GM18508 (cell line): ENCODE data around the gene RAPGEF6.
"Not testable (repeated sequence)": the region's sequence is repeated elsewhere in the genome, so short reads cannot be mapped to it uniquely, and the experiment has no call there.

Source experiments
- ATAC-seq: cut with Tn5 transposase; IDR thresholded peaks from one replicate; pipeline ENCODE4 v1.9.1; 2021; ENCODE audit warnings: moderate number of reproducible peaks; ENCODE audit not compliant: insufficient read depth, unreplicated experiment

The RAPGEF6 gene

DNA sequence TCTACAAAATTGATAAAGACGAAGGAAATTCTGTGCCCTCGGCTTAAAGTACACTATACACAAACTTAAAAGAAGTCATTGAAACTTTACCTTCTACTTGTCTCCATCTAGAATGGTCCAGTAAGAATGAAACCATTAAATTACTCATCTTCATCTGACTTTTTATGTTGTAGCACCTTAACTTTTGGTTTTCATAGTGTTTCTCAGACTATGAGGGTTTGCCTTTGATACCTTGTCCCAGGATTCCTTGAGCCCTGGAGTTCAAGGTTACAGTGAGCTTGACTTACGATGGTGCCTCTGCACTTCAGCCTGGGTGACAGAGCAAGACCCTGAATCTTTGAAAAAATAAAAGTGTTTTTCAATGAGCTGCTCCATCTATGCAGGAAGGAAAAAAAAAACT, 239.0 kb downstream of the RAPGEF6 start:
- peak; percentile 90 for ATAC-seq

DNA sequence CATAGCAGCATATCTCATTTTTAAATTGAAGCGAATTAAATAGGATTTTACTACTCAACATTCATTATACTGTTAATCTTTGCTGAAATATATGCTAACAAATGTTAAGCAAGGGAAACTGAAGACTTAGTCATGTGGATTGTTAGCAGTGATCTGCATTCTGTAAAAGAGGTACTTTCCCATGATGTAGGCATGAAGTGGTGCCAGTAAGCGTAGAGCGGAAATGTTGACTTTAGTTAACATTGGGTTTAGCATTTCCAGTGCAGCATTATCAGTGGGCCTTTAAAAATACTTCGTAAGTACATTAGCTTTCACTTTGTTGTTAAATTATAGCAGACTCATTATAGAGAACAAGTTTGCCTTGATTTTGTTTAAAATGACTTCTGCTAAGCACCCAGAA, 240.9 kb downstream of the RAPGEF6 start:
- peak; percentile 61 for ATAC-seq

DNA sequence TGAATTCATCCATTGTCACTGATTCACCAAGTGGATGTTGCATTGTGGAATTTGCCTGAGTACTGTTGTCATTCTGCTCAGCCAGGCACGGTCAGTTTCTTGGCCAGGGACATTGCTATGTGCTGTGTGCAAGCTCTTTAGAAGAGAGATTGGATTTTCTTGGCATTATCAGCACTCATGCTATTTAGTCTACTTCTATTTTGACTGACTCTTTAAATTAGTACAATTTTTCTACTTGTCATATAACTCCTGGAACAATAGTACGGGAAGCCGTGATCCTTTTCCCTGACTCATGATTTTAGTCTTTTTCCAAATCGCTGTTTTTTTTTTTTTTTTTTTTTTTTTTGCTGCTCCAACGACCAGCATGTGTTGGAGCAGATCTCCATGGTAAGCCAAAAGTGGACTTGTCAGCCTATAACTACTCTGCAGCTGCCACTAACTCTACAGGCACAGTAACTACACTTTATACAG, 241.5 kb downstream of the RAPGEF6 start:
- ATAC-seq = no peak

DNA sequence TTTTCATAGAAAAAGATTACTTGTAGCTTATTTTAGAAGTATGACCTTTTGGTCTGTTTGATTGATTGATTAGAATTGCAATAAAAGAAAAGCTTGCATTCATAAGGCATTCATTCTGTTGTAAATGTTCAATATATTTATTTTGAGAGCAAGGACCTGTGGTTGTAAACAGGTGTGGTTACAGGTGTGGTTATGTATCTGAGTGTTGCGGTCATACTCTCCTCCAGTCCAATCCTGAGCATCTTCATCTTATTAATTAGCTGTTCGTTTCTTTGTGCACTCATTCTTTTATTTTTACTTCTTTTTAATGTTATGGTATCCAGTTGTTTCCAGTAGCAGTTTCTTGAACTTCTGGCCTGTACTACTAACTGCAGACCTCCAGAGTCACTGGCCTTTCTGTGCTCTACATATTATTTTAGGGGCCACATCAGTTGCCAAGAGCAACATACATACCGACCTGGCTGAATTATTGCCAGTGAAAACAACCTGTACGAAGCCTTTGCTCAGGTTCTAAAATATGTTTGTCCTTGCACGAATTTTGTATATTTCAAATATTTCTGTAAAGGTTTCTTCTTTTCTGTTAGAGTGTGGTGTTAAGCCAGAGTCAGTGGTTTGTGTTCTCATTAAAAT, 242.4 kb downstream of the RAPGEF6 start:
- no peak for ATAC-seq

DNA sequence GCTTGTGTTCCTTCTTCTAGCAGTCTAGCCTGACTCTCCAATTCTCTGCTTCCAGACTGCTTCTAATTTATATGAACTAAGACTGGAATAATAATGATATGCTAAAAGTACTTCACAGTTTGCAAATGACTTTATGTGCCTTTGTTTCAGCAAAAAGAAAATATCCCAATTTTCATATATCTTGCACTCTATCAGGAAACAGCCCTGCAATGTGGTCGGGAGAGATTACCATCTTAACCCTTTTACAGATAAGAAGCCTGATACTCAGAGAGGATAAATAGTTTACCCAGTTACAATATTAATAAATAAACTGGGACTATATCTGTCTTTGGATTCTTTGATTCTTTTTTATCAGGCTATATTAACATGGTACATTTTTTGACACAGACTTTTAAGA, 245.2 kb downstream of the RAPGEF6 start:
- no peak for ATAC-seq

DNA sequence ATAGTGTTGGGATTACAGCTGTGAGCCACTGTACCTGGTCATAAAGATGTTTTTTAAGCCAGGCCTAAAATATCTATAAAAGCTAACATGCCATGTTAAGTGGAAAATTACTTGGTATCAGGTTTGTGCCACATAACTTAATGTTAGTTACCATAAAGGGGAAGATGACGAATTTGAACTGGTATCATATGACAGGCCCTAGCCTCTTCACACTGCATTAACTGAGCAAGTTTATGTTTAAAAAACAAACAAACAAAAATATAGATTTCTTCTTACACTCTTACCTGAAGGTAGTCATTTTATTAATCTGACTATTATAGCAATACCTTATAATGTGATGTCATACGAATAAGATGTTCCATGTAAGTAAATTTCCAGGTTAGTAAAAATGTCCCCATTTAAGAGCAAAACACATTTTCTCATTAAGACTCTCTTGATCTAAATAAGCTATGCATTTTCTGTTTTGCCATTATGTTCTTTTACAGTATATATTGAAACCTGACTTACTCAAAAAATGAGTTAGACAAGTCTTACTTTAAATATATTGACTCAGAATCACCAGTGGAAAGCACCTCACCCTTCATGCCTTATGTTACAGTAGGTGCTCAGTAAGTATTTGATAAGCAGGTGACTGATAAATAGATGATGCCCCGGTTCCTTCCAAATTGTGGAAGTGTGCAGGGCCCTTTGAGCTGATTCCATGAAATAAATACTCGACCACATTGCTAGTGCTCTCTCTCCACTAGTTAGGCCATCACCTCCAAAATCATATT, 245.7 kb downstream of the RAPGEF6 start:
- ATAC-seq = no peak

DNA sequence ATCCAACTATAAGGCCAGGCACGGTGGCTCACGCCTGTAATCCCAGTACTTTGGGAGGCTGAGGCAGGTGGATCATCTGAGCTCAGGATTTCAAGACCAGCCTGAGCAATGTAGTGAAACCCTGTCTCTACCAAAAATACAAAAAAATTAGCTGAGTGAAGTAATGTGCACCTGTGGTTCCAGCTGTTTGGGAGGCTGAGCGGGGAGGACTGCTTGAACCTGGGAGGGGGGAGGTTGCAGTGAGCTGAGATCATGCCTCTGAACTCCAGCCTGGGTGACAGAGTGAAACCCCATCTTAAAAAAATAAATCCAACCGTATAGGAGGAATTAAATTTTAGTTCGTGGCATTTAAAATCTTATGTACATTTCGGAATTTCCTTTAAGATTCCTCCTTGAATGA, 247.8 kb downstream of the RAPGEF6 start:
- no peak for ATAC-seq

DNA sequence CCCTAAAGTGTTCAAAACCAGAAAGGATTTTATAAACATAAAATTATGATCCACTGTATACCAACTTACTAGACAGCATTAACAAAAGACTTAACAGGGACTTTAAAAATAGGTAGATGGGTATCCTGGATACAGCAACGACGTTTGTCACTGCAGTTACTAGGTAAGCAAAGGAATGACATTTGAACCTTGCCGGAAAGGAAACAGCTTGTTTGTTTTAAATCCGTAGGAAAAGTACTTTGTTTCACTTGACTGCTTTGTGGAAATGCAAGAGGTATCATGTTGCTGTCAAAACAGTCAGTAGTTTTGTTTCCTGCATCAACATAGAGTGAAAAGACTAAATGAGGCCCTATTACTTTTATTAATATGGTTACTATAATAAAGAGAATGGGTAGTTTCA, 248.2 kb downstream of the RAPGEF6 start:
- ATAC-seq = no peak

DNA sequence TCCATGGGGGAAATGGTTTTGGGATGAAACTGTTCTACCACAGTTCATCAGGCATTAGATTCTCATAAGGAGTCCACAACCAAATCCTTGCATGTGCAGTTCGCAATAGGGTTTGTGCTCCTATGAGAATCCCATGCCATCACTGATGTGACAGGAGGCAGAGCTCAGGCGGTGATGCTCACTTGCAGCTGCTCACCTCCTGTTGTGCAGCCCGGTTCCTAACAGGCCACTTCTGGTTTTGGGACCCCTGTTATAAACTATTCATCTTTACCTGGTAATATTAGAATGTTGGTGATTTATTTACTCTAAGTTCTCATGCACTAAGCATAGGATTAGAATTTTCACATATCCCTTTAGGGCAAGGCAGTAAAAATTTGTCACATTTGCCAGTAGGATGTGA, 248.9 kb downstream of the RAPGEF6 start:
- no peak for ATAC-seq

DNA sequence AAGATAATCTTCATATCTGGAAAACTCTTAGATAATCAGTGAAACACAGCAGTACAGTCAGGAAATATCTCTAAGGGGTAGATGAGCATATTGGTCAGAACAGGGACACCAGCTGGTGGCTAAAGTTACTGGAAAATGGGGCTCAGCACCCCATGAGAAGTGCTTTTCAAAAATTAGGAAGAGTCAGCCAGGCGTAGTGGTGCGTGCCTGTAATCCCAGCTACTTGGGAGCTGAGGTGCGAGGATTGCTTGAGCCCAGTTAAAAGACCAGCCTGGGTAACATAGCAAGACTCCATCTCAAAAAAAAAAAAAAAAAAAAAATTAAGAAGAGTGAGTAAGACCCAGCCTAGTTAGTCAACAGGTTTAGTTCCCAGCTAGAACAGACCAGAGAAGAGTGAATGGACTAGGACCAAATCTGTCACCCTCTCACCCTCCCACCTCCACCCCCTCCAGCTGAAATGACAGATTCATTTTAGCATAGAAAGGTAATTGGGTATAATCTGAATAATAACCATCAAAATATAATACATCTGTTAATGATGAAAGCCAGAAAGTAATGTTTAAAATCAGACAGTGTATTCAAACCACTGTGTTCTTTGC, 250.3 kb downstream of the RAPGEF6 start:
- no peak for ATAC-seq

DNA sequence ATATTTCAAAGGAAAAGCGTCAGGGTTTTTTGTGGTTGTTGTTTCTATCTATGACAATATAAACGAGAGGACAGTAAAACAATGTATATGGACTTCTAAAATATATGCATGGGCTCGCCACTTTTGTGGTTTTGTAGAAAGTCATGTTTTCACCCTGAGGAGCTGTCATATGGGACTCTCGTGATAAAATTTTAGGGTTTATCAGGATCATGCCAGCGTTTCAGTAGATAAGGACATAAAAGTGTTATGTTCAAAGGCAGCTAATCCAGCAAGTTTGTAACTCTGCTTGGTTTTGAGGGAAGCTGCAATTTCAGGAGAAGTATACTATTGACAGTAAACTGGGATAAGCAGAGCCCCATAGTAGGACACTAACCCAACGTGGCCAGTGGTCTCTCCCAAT, 250.9 kb downstream of the RAPGEF6 start:
- no peak for ATAC-seq

DNA sequence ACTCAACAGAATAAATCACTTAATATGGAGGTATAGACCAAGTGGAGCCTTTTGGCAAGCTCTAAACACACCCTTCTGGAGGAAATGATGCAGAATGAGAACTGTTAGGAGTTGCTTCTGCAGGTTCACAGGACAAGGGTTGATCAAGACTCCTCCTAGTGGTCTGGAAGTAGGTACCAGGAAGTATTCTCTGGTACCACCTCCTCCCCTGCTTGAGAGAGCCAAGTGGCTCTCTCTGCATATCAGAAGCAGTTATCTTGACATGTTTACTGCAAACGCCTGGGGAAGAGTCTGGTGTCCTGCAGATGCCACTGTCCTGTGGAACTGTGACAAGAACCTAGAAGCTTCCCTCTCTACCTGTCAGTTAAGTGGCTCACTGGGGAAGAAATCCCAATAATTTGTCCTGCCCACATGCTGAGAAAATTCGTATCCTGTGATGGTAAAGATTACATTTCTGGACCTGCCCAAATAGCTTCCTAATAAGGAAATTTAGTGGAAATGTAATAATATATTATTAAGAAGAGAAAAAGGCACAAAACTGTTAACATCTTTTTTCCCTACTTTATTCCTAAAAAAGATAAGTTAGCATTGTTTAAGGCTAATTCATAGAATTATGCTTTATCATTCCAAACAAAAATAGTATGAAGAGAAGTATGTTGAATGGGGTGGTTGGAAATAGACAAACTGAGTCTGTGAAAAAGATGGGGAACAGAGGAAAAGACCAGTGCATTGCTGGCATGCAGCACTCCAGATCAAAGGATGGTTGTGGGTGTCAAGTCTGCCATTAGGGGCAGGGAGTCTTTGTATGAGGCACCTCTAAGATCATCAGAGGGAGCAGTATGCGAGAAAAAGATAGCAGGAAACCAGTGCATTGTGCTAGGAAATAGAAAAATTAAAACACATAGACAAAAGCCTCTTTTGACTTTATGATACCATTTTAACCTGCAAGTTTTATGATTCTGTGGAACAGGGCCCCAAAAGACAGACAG, 252.3 kb downstream of the RAPGEF6 start:
- ATAC-seq = peak; percentile 47

DNA sequence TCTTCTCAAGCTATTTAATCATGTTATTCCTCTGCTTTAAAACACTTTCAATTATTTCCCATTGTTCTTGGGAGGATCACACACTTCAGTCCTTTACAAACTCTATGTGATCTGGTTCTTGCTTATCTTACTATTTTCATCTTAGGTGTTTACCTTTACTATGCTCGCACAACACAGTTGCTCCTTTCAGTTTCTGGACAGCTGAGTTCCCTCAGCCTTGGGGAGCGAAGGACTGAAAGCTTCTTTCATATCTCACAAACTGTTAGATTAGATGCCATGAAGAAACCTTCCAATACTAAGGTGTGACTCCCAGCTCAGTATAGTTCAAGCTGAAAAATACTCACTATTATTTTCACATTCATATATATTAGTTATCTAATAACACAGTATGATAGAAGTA, 253.3 kb downstream of the RAPGEF6 start:
- peak; percentile 37 for ATAC-seq

DNA sequence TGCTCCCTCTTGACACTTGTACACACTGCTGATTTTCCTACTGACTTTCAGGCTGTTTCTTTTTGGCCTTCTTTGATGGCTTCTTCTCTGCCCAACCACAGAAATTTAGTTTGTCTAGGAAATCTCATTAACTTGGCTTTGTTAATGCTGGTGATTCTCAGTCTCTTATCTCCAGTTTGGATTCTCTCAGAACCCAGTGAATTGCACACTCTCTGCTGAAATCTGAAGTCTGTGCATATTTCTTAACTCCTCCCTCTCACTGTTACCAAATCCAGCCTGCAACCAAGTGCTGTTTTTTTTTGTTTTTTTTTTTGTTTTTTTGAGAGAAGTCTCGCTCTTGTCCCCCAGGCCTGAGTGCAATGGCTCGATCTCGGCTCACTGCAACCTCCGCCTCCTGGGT, 254.0 kb downstream of the RAPGEF6 start:
- ATAC-seq = no peak

DNA sequence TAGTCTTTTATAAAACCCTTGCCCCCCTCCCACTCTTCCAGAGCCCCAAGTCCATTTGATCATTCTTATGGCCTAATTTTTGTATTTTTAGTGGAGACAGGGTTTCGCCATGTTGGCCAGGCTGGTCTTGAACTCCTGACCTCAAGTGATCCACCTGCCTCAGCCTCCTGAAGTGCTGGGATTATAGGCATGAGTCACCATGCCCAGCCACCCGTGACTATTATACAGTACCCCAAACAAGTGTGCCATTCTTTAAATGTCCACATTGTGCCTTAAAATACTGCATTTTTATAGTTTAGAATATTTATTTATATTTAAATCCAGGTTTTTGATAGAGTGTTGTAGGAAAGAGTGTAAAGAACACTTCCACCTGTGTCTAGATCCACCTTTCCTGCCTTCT, 254.8 kb downstream of the RAPGEF6 start:
- not testable (repeated sequence) for ATAC-seq

DNA sequence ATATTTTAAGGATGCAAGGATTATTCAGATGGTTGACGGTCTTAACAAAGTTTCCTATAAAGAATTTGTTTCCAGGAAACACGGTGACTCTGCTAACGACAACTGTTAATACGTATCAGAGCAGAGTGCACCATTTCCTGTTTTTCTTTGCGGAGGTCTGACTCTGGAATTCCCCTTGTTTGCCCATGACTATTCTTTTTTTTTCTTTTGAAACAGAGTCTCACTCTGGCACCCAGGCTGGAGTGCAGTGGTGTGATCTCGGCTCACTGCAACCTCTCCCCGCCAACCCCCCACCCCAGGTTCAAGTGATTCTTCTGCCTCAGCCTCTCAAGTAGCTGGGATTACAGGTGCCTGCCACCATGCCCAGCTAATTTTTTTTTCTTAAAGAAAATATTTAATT, 255.3 kb downstream of the RAPGEF6 start:
- ATAC-seq = peak; percentile 36

DNA sequence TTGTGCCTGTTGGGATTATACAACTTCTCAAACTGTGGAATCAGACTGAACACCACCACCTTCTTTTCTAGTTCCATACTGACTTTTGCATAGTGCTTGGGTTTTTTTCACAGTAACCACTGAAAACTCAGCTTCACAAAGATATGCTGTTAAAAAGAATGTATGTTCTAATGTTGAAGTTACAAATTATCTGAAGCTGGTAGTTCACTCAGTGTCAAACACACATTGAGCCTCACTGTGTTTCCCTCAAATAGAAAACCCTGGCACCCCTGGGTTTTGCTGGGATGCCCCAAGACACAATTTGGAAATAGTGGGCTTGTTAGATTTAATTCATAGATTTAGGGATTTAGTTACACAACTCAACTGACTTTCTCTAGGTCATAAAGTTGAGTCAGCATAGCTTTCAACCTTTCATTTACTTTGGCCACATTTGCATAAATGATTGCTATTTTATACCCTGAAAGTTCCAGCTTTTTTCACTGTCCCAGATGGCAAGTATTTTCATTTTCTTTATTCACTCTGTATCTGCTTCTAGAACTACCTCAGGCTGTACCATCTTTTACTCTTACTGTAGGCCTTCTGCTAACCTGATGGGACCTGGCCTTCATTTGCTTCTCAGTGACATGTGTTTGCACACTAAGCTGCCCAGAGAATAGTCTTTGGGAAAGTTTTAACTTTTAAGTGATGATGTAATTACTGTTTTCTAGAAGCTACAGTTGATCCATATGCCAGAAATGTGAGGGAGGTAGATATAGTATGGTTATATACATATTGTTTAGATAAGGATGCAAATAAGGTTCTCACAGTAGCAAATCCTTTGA, 256.1 kb downstream of the RAPGEF6 start:
- no peak for ATAC-seq

DNA sequence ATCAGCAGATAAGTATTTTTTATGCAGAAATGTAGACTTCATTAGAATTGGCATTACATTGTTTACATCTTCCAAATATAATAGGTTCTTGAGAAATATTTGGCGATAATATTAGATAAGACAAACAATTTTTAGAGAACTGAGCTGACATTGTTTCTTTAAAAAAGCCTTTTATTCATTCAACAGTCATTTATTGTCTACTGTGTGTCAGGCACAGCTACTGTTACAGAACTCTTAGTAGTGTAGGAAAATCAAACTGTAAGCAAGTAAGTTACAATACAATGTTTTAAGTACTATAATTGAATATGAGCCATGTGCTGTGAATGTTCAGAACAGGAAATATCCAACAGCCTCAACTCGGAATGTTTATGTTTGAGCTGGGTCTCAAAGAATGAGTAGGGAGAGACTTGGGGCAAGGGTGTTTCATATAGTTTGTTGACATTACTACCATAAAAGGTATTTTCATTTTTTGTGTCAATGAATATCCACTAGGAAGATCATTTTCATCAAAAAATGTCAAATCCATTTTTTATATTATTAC, 257.2 kb downstream of the RAPGEF6 start:
- no peak for ATAC-seq

DNA sequence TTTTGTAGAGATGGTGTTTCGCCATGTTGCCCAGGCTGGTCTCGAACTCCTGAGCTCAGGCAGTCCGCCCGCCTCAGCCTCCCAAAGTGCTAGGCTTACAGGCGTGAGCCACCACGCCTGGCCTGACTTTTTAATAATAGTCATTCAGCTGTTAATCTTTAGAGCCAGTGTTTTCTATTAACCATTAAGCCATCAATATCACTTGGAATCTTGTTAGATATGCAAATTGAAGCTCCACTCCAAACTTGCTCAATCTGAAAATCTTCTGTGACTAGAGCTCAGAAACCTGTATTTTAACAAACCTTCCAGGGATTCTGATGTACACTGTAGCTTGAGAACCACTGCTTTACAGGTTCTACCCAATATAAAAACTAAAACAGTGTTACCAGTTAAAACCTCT, 257.7 kb downstream of the RAPGEF6 start:
- no peak for ATAC-seq
